IMR-90 (cell line): Measurements from ENCODE around the gene ADGRD2. TPM values are rescaled to one million over a fixed set of nuclear protein-coding genes. Genes with fewer than 3 reads are reported as not detected.

Experiments used
- ATAC-seq: fragments of 200-7000 bp; cut with Tn5 transposase; 2 replicates; pipeline ENCODE4 v1.9.1; 2020; ENCODE audit warnings: low read depth, mild to moderate bottlenecking, moderate library complexity
- BruUV-seq: library from RNA; stranded (reverse); fragments of 400-500 nt; replicated peaks from 2 replicates; lab custom pipeline; 2021; lab: Mats Ljungman, UMichigan
- CTCF ChIA-PET: fragments of 300-600 bp; formaldehyde crosslinking; extraction: SDS; loops from one replicate; lab custom pipeline; 2021; ENCODE audit warnings: antibody characterized with exemption; lab: Yijun Ruan, JAX
- POLR2A ChIA-PET: fragments of 300-600 bp; sonication (Branson Sonifier 250); formaldehyde crosslinking; loops from one replicate; lab custom pipeline; 2022; ENCODE audit warnings: antibody characterized with exemption; ENCODE audit not compliant: unreplicated experiment; lab: Charles Lee
- DNase-seq: peaks from one replicate; pipeline ENCODE4 v3.0.0; 2013
- H2AFZ ChIP-seq: replicated peaks from 2 replicates; pipeline ENCODE3; 2013; ENCODE audit warnings: low read length, mild to moderate bottlenecking; ENCODE audit not compliant: poor library complexity
- H2AK5ac ChIP-seq: 2 replicates; pipeline ENCODE4 v1.6.1; 2013; ENCODE audit warnings: low read depth, low read length, inconsistent platforms
- H2AK9ac ChIP-seq: replicated peaks from 2 replicates; pipeline ENCODE3; 2013; ENCODE audit warnings: mild to moderate bottlenecking, low read depth, low read length, moderate library complexity; ENCODE audit not compliant: poor library complexity
- H2BK120ac ChIP-seq: 2 replicates; pipeline ENCODE4 v1.6.1; 2013; ENCODE audit warnings: low read depth, low read length, inconsistent platforms
- H2BK15ac ChIP-seq: 3 replicates; pipeline ENCODE4 v1.6.1; 2013; ENCODE audit warnings: low read depth, low read length, inconsistent platforms
- H2BK20ac ChIP-seq: 2 replicates; pipeline ENCODE4 v1.6.1; 2013; ENCODE audit warnings: low read depth, mild to moderate bottlenecking, inconsistent platforms, low read length, moderate library complexity
- H2BK5ac ChIP-seq: 2 replicates; pipeline ENCODE4 v1.6.1; 2013; ENCODE audit warnings: mild to moderate bottlenecking, low read depth, low read length, inconsistent platforms; ENCODE audit not compliant: poor library complexity, severe bottlenecking
- H3K14ac ChIP-seq: replicated peaks from 2 replicates; pipeline ENCODE4 v1.6.1; 2013; ENCODE audit warnings: low read depth, low read length, inconsistent platforms
- H3K18ac ChIP-seq: 2 replicates; pipeline ENCODE4 v1.6.1; 2013; ENCODE audit warnings: low read depth, low read length, control low read depth
- H3K23ac ChIP-seq: 2 replicates; pipeline ENCODE4 v1.6.1; 2013; ENCODE audit warnings: low read depth, low read length, inconsistent platforms
- H3K27ac ChIP-seq: 2 replicates; pipeline ENCODE4 v1.5.1; 2013; ENCODE audit warnings: mild to moderate bottlenecking, control low read depth, low read length; ENCODE audit not compliant: insufficient read depth
- H3K27me3 ChIP-seq: 2 replicates; pipeline ENCODE4 v1.6.1; 2013; ENCODE audit warnings: low read length; ENCODE audit not compliant: control insufficient read depth, insufficient read depth
- H3K36me3 ChIP-seq: 2 replicates; pipeline ENCODE4 v1.6.1; 2013; ENCODE audit warnings: low read length, mixed read lengths; ENCODE audit not compliant: control insufficient read depth, insufficient read depth
- H3K4ac ChIP-seq: 2 replicates; pipeline ENCODE4 v1.6.1; 2013; ENCODE audit warnings: low read depth, low read length, inconsistent platforms
- H3K4me1 ChIP-seq: 2 replicates; pipeline ENCODE4 v1.6.1; 2013; ENCODE audit warnings: low read length, mixed read lengths; ENCODE audit not compliant: control insufficient read depth, insufficient read depth
- H3K4me2 ChIP-seq: 2 replicates; pipeline ENCODE4 v1.6.1; 2013; ENCODE audit warnings: low read depth, mild to moderate bottlenecking, control low read depth, low read length, moderate library complexity
- H3K4me3 ChIP-seq: 2 replicates; pipeline ENCODE4 v1.5.1; 2013; ENCODE audit warnings: low read depth, mild to moderate bottlenecking, control low read depth, low read length, moderate library complexity; ENCODE audit not compliant: insufficient read depth
- H3K56ac ChIP-seq: 2 replicates; pipeline ENCODE4 v1.6.1; 2013; ENCODE audit warnings: low read length, inconsistent platforms; ENCODE audit not compliant: insufficient read depth; ENCODE audit errors: extremely low read depth
- H3K79me1 ChIP-seq, 2 experiments: 2 replicates each; pipeline ENCODE4 v1.6.1; 2013; ENCODE audit warnings: low read length in 2 of 2, inconsistent platforms in 1 of 2, low read depth in 1 of 2
- H3K9ac ChIP-seq: 2 replicates; pipeline ENCODE4 v1.6.1; 2013; ENCODE audit warnings: low read depth, low read length, control low read depth
- H3K9me1 ChIP-seq: 2 replicates; pipeline ENCODE4 v1.6.1; 2013; ENCODE audit warnings: low read length, inconsistent platforms; ENCODE audit not compliant: insufficient read depth
- H3K9me3 ChIP-seq: 2 replicates; pipeline ENCODE4 v1.6.1; 2013; ENCODE audit warnings: low read length; ENCODE audit not compliant: control insufficient read depth, insufficient read depth
- H4K20me1 ChIP-seq: 2 replicates; pipeline ENCODE4 v1.6.1; 2013; ENCODE audit warnings: low read length, inconsistent platforms; ENCODE audit not compliant: insufficient read depth
- H4K5ac ChIP-seq: 2 replicates; pipeline ENCODE4 v1.6.1; 2013; ENCODE audit warnings: mild to moderate bottlenecking, low read depth, low read length, control low read depth
- H4K8ac ChIP-seq, 2 experiments: 2 replicates each; pipeline ENCODE4 v1.6.1; 2013; ENCODE audit warnings: low read depth in 2 of 2, low read length in 2 of 2, control low read depth in 1 of 2, inconsistent platforms in 1 of 2
- H4K91ac ChIP-seq: 2 replicates; pipeline ENCODE4 v1.6.1; 2013; ENCODE audit warnings: low read depth, low read length, inconsistent platforms; ENCODE audit not compliant: insufficient read depth
- BHLHE40 ChIP-seq: fragments of 150-350 bp; IDR thresholded peaks from 2 replicates; pipeline ENCODE4 v1.6.1; 2016; ENCODE audit warnings: mild to moderate bottlenecking, low read depth, low read length
- CEBPB ChIP-seq: IDR thresholded peaks from 2 replicates; pipeline ENCODE4 v1.6.1; 2012; ENCODE audit warnings: low read depth, low read length, improper control_type of control experiment
- CHD1 ChIP-seq: IDR thresholded peaks from 2 replicates; pipeline ENCODE4 v1.6.1; 2012; ENCODE audit warnings: low read depth, low read length, improper control_type of control experiment
- CTCF ChIP-seq: conservative IDR thresholded peaks from 2 replicates; pipeline ENCODE4 v1.5.1; 2012; ENCODE audit warnings: mild to moderate bottlenecking, low read depth, low read length, improper control_type of control experiment
- ELK1 ChIP-seq: fragments of 150-350 bp; IDR thresholded peaks from 2 replicates; pipeline ENCODE4 v1.6.1; 2016; ENCODE audit warnings: low read depth, mild to moderate bottlenecking, low read length, moderate library complexity, borderline replicate concordance
- FOS ChIP-seq: fragments of 150-350 bp; IDR thresholded peaks from 2 replicates; pipeline ENCODE4 v1.6.1; 2016; ENCODE audit warnings: low read depth, low read length
- MAFK ChIP-seq: IDR thresholded peaks from 2 replicates; pipeline ENCODE4 v1.6.1; 2012; ENCODE audit warnings: low read depth, low read length, improper control_type of control experiment
- MAZ ChIP-seq: IDR thresholded peaks from 2 replicates; pipeline ENCODE4 v1.6.1; 2012; ENCODE audit warnings: low read depth, mild to moderate bottlenecking, low read length, improper control_type of control experiment, moderate library complexity, borderline replicate concordance
- MXI1 ChIP-seq: IDR thresholded peaks from 2 replicates; pipeline ENCODE4 v1.6.1; 2012; ENCODE audit warnings: low read depth, mild to moderate bottlenecking, low read length, moderate library complexity, borderline replicate concordance
- NFE2L2 ChIP-seq: fragments of 150-350 bp; IDR thresholded peaks from 2 replicates; pipeline ENCODE4 v1.6.1; 2016; ENCODE audit warnings: low read depth, mild to moderate bottlenecking, low read length
- POLR2A ChIP-seq: IDR thresholded peaks from 2 replicates; pipeline ENCODE4 v1.6.1; 2012; ENCODE audit warnings: mild to moderate bottlenecking, low read depth, low read length
- RAD21 ChIP-seq: IDR thresholded peaks from 2 replicates; pipeline ENCODE4 v1.6.1; 2012; ENCODE audit warnings: low read length, improper control_type of control experiment
- SMC3 ChIP-seq: fragments of 150-350 bp; IDR thresholded peaks from 2 replicates; pipeline ENCODE4 v1.6.1; 2016; ENCODE audit warnings: low read depth, mild to moderate bottlenecking, antibody characterized with exemption, low read length, moderate library complexity
- USF2 ChIP-seq: fragments of 150-350 bp; IDR thresholded peaks from 2 replicates; pipeline ENCODE4 v1.6.1; 2017; ENCODE audit warnings: mild to moderate bottlenecking, antibody characterized with exemption, low read length, low read depth
- WGBS, 2 experiments: methylation state at CpG; one replicate each; pipeline versions ENCODE4 v1.1.5 to v1.1.7; 2013; ENCODE audit warnings: missing lambda C conversion rate in 2 of 2; ENCODE audit not compliant: insufficient read length in 1 of 2; ENCODE audit errors: extremely low coverage in 2 of 2; 5-methylcytosine and 5-hydroxymethylcytosine counted together
- dilution Hi-C: fragments of 300-500 bp; cut with HindIII; formaldehyde crosslinking; loops from one replicate; pipeline ENCODE4 v1.14.3; 2018; ENCODE audit warnings: low sequenced_read_pairs; ENCODE audit not compliant: unreplicated experiment
- in situ Hi-C: fragments of 300-500 bp; cut with MboI; formaldehyde crosslinking; loops from 3 replicates; pipeline ENCODE4 v1.14.3; 2019; ENCODE audit warnings: low sequenced_read_pairs, inconsistent platforms, mixed read lengths
- intact Hi-C: fragments of 100-400 bp; cut with micrococcal nuclease; formaldehyde crosslinking; loops from 2 replicates; pipeline ENCODE4 v1.10.0; 2022
- polyA plus RNA-seq, 3 experiments: library from polyadenylated mRNA; depleted of rRNA; stranded (reverse); fragments of >200 nt; gene quantifications; 2 replicates each; pipeline ENCODE4 v1.2.3, GENCODE V29; 2012; ENCODE audit warnings: low replicate concordance in 1 of 3
- total RNA-seq: library from RNA; depleted of rRNA; stranded (reverse); fragments of >200 nt; gene quantifications from 2 replicates; pipeline ENCODE4 v1.2.3, GENCODE V29; 2012

Gene ADGRD2
- total and polyA plus RNA-seq, 2 of the 4 experiments (the other 2 are of a cell fraction), result not detected

- Histone ChIP-seq H3K27me3 (peaks cover 49% of the 10 kb centered on the region), H3K27ac (no peak overlapping the region), H2BK15ac (no peak overlapping the region), H2AFZ (no peak overlapping the region), H2AK9ac (no peak overlapping the region), H3K23ac (no peak overlapping the region), H2AK5ac (no peak overlapping the region), H3K4ac (no peak overlapping the region), H2BK5ac (no peak overlapping the region), H3K36me3 (no peaks in the 10 kb centered on the region), H4K8ac (no peak overlapping the region), H3K56ac (no peak overlapping the region), H3K9me3 (no peaks in the 10 kb centered on the region; the same call in 1 of the 2 replicates), H2BK120ac (no peak overlapping the region), H4K20me1 (no peaks in the 10 kb centered on the region), H4K5ac (no peak overlapping the region), H3K4me3 (no peak overlapping the region), H3K9ac (no peak overlapping the region), H2BK20ac (no peak overlapping the region), H4K91ac (no peak overlapping the region), H3K18ac (no peak overlapping the region), H3K14ac (no peak overlapping the region), H3K9me1 (0 out of 2 replicates have a peak, but pooled peaks cover 2% of the 10 kb centered on the region), H3K4me2 (no peak overlapping the region), H3K4me1 (no peaks in the 10 kb centered on the region), H3K79me1 (no peaks in the 10 kb centered on the region)
- in situ Hi-C loops (no loop called here), intact Hi-C loops (no loop called here), dilution Hi-C loops (no loop called here)
- CTCF ChIA-PET, result no interaction called here
- WGBS, 2 experiments, result 47% methylated on average over 2 of the region's 17 CpGs; no CpG with 5 or more reads in 1 of the 2 experiments
- ATAC-seq (no peak), DNase-seq (no peak)
- TF ChIP-seq ELK1, result no peak
- TF ChIP-seq NFE2L2, result no peak
- no peak for TF ChIP-seq MAZ
- no peak for TF ChIP-seq CHD1
- no peak for TF ChIP-seq MXI1
- no peak for TF ChIP-seq RAD21
- TF ChIP-seq BHLHE40, result no peak
- TF ChIP-seq SMC3, result no peak
- TF ChIP-seq MAFK, result no peak
- no peak for TF ChIP-seq CEBPB
- no peak for TF ChIP-seq POLR2A
- TF ChIP-seq FOS, result no peak
- no peak for TF ChIP-seq CTCF
- TF ChIP-seq USF2, result no peak
- no TSS peak for BruUV-seq
- POLR2A ChIA-PET, result no interaction called here
These were observed 17.3 kb downstream of the ADGRD2 start for GRCh38 chr9:124467410-124468060.
